Neural progenitor cell (in vitro differentiated cells): ENCODE measurements around the gene CMC1. TPM values are rescaled to one million over a fixed set of nuclear protein-coding genes. Genes with fewer than 3 reads are reported as not detected.

Source experiments
- DNase-seq: peaks from one replicate; pipeline ENCODE4 v3.0.0-alpha.2; 2016; ENCODE audit warnings: low spot score
- H2AFZ ChIP-seq: fragments of 200-600 bp; sonication (generic); replicated peaks from 2 replicates; pipeline ENCODE4 v1.6.1; 2016; ENCODE audit warnings: antibody characterized with exemption
- H3F3A ChIP-seq: fragments of 200-600 bp; sonication (generic); 2 replicates; pipeline ENCODE4 v1.6.1; 2016; ENCODE audit warnings: antibody characterized with exemption, low read depth
- H3K27ac ChIP-seq: fragments of 200-600 bp; sonication (generic); 2 replicates; pipeline ENCODE4 v1.5.1; 2016; ENCODE audit warnings: mild to moderate bottlenecking
- H3K27me3 ChIP-seq: fragments of 200-600 bp; sonication (generic); 2 replicates; pipeline ENCODE4 v1.6.1; 2016; ENCODE audit warnings: mild to moderate bottlenecking, moderate library complexity
- H3K36me3 ChIP-seq: fragments of 200-600 bp; sonication (generic); 2 replicates; pipeline ENCODE4 v1.5.1; 2016
- H3K4me1 ChIP-seq: fragments of 200-600 bp; sonication (generic); 2 replicates; pipeline ENCODE4 v1.6.1; 2016; ENCODE audit warnings: mixed run types
- H3K4me2 ChIP-seq: fragments of 200-600 bp; sonication (generic); 2 replicates; pipeline ENCODE4 v1.6.1; 2016
- H3K4me3 ChIP-seq: fragments of 200-600 bp; sonication (generic); 2 replicates; pipeline ENCODE4 v1.5.1; 2016
- H3K79me2 ChIP-seq: fragments of 200-600 bp; sonication (generic); 2 replicates; pipeline ENCODE4 v1.6.1; 2016; ENCODE audit warnings: low read depth
- H3K9ac ChIP-seq: fragments of 200-600 bp; sonication (generic); 2 replicates; pipeline ENCODE4 v1.6.1; 2016
- H3K9me3 ChIP-seq: fragments of 200-600 bp; sonication (generic); 2 replicates; pipeline ENCODE4 v1.5.1; 2016; ENCODE audit warnings: low read depth
- H4K20me1 ChIP-seq: fragments of 200-600 bp; sonication (generic); 2 replicates; pipeline ENCODE4 v1.6.1; 2016; ENCODE audit warnings: low read depth
- H3K27ac Mint-ChIP-seq: 3 replicates; pipeline ENCODE4 v1.8.0; 2021; ENCODE audit warnings: mixed read lengths
- H3K27me3 Mint-ChIP-seq: 2 replicates; pipeline ENCODE4 v1.8.0; 2022; ENCODE audit warnings: low read depth, mild to moderate bottlenecking, inconsistent platforms, moderate library complexity, mixed read lengths; ENCODE audit not compliant: insufficient read depth
- H3K36me3 Mint-ChIP-seq: 3 replicates; pipeline ENCODE4 v1.8.0; 2021; ENCODE audit warnings: mixed read lengths
- H3K4me1 Mint-ChIP-seq: 3 replicates; pipeline ENCODE4 v1.8.0; 2021; ENCODE audit warnings: mixed read lengths
- H3K4me3 Mint-ChIP-seq: 3 replicates; pipeline ENCODE4 v1.8.0; 2021; ENCODE audit warnings: mild to moderate bottlenecking, moderate library complexity, mixed read lengths
- H3K9me3 Mint-ChIP-seq: 3 replicates; pipeline ENCODE4 v1.8.0; 2020; ENCODE audit warnings: mixed read lengths
- CTCF ChIP-seq: fragments of 200-600 bp; sonication (generic); IDR thresholded peaks from 2 replicates; pipeline ENCODE4 v1.5.1; 2017; ENCODE audit warnings: antibody characterized with exemption, mild to moderate bottlenecking
- EZH2 ChIP-seq: fragments of 200-600 bp; sonication (generic); IDR thresholded peaks from 2 replicates; pipeline ENCODE4 v1.6.1; 2017; ENCODE audit warnings: antibody characterized with exemption, mild to moderate bottlenecking, moderate library complexity
- EZH2phosphoT487 ChIP-seq: fragments of 200-600 bp; sonication (generic); IDR thresholded peaks from 2 replicates; pipeline ENCODE4 v1.6.1; 2017; ENCODE audit warnings: antibody characterized with exemption
- total RNA-seq: library from RNA; depleted of rRNA; stranded (reverse); fragments of >200 nt; gene quantifications from 2 replicates; pipeline ENCODE4 v1.2.3, GENCODE V29; 2015; ENCODE audit warnings: low replicate concordance

CMC1 gene
- total RNA-seq, 1 donor from 2014 or later: 13.0 TPM

GRCh38 chr3:28347374-28348264 is 106.2 kb downstream of the CMC1 start:
- no peak for TF ChIP-seq EZH2phosphoT487
- TF ChIP-seq EZH2: no peak
- no peak for TF ChIP-seq CTCF
- peaks cover 15% of the 10 kb centered on the region for H3K9me3 Mint-ChIP-seq
- peaks cover 4% of the 10 kb centered on the region for H3K27me3 Mint-ChIP-seq
- peaks cover 39% of the 10 kb centered on the region for H3K4me1 Mint-ChIP-seq
- H3K27me3 ChIP-seq: no peaks in the 10 kb centered on the region
- DNase-seq: peak; percentile 2
- H3K9me3 ChIP-seq: no peaks in the 10 kb centered on the region
- peaks cover 11% of the 10 kb centered on the region for H3K36me3 Mint-ChIP-seq
- no peaks in the 10 kb centered on the region for H3K36me3 ChIP-seq
- H3K9ac ChIP-seq: peak overlapping the region; percentile 64
- H3K4me3 Mint-ChIP-seq: peak overlapping the region; percentile 95
- H3K27ac ChIP-seq: peak overlapping the region; percentile 95
- H3K79me2 ChIP-seq: peaks cover 61% of the 10 kb centered on the region
- H3K4me3 ChIP-seq: peak overlapping the region; percentile 59
- H3K4me2 ChIP-seq: peak overlapping the region; percentile 88
- H3F3A ChIP-seq: peaks cover 16% of the 10 kb centered on the region
- peak overlapping the region; percentile 99 for H3K27ac Mint-ChIP-seq
- peaks cover 18% of the 10 kb centered on the region for H4K20me1 ChIP-seq
- H2AFZ ChIP-seq: peak overlapping the region; percentile 83
- peaks cover 10% of the 10 kb centered on the region for H3K4me1 ChIP-seq

- Histone ChIP-seq H3K4me2 (peak overlapping the region; percentile 88), H3K27ac (peak overlapping the region; percentile 95), H3K4me1 (peaks cover 10% of the 10 kb centered on the region), H4K20me1 (peaks cover 13% of the 10 kb centered on the region), H3K79me2 (peaks cover 59% of the 10 kb centered on the region), H3K9ac (peak overlapping the region; percentile 64), H3K36me3 (no peaks in the 10 kb centered on the region), H3K27me3 (no peaks in the 10 kb centered on the region), H2AFZ (peak overlapping the region; percentile 83), H3F3A (peaks cover 16% of the 10 kb centered on the region), H3K4me3 (peak overlapping the region; percentile 59), H3K9me3 (peaks cover 4% of the 10 kb centered on the region)
- H3K4me3 Mint-ChIP-seq: peak overlapping the region; percentile 95
- TF ChIP-seq CTCF (no peak), EZH2phosphoT487 (peak; percentile 27)
- peak overlapping the region; percentile 99 for H3K27ac Mint-ChIP-seq
- peaks cover 11% of the 10 kb centered on the region for H3K36me3 Mint-ChIP-seq
- peaks cover 15% of the 10 kb centered on the region for H3K9me3 Mint-ChIP-seq
- peaks cover 4% of the 10 kb centered on the region for H3K27me3 Mint-ChIP-seq
- peaks cover 35% of the 10 kb centered on the region for H3K4me1 Mint-ChIP-seq
- no peak for DNase-seq
These were observed 106.8 kb downstream of the CMC1 start for GRCh38 chr3:28348265-28348628.

- H3K4me3 ChIP-seq: peak within 1 kb of the TSS; percentile 59
- H3K79me2 ChIP-seq: peaks cover 53% of the 10 kb centered on the region
These were observed 107.4 kb downstream of the CMC1 start, which contains the start of the genes AZI2 and ZCWPW2 for GRCh38 chr3:28348629-28349468. AZI2 (minus strand) TSS chr3:28348824; CDS start chr3:28340617, 8,207 bp downstream. ZCWPW2 (plus strand) TSS chr3:28348721; CDS start chr3:28413069, 64,348 bp downstream.

More at GRCh38 chr3:28348629-28349468, 107.4 kb downstream of the CMC1 start, which contains the start of the genes AZI2 and ZCWPW2:
- peaks cover 14% of the 10 kb centered on the region for H3K36me3 Mint-ChIP-seq
- Histone ChIP-seq H3K27me3 (no peaks in the 10 kb centered on the region), H4K20me1 (peaks cover 9% of the 10 kb centered on the region), H2AFZ (peak within 1 kb of the TSS; percentile 84), H3K4me2 (peak within 1 kb of the TSS; percentile 88), H3K9me3 (peaks cover 7% of the 10 kb centered on the region), H3K9ac (peak within 1 kb of the TSS; percentile 64), H3K36me3 (no peaks in the 10 kb centered on the region), H3F3A (peaks cover 16% of the 10 kb centered on the region), H3K27ac (peak within 1 kb of the TSS; percentile 95), H3K4me1 (peaks cover 10% of the 10 kb centered on the region)
- H3K27ac Mint-ChIP-seq: peak within 1 kb of the TSS; percentile 99
- H3K27me3 Mint-ChIP-seq: peaks cover 4% of the 10 kb centered on the region
- peaks cover 34% of the 10 kb centered on the region for H3K4me1 Mint-ChIP-seq
- TF ChIP-seq CTCF: peak; percentile 35
- no peak for TF ChIP-seq EZH2
- peak; percentile 2 for TF ChIP-seq EZH2phosphoT487
- H3K9me3 Mint-ChIP-seq: peaks cover 19% of the 10 kb centered on the region
- peak within 1 kb of the TSS; percentile 95 for H3K4me3 Mint-ChIP-seq
- peak; percentile 97 for DNase-seq
